ENCODE data around the gene YARS1.

- TF ChIP-seq PATZ1 (CRISPR knock-in tag; IDR thresholded peaks at IDR 0.05; ENCODE audit: borderline replicate concordance), result no peak
- TF ChIP-seq OSR1 (CRISPR knock-in tag; IDR thresholded peaks at IDR 0.05), result no peak
- no peak for TF ChIP-seq CREB5 (CRISPR knock-in tag; IDR thresholded peaks at IDR 0.05; ENCODE audit: low read depth)
- TF ChIP-seq ZFP3 (CRISPR knock-in tag; IDR thresholded peaks at IDR 0.05), result no peak
- no peak for TF ChIP-seq POU6F1 (CRISPR knock-in tag; IDR thresholded peaks at IDR 0.05; ENCODE audit: borderline replicate concordance, low read depth)
- no peak for TF ChIP-seq RARB (CRISPR knock-in tag; IDR thresholded peaks at IDR 0.05)
- no peak for TF ChIP-seq BACH2 (CRISPR knock-in tag; IDR thresholded peaks at IDR 0.05; ENCODE audit: borderline replicate concordance)
- TF ChIP-seq TSHZ2 (CRISPR knock-in tag; IDR thresholded peaks at IDR 0.05), result no peak
- TF ChIP-seq ARNTL (CRISPR knock-in tag; IDR thresholded peaks at IDR 0.05; ENCODE audit: borderline replicate concordance, low read depth), result no peak
- no peak for TF ChIP-seq TCF4 (CRISPR knock-in tag; IDR thresholded peaks at IDR 0.05; ENCODE audit: borderline replicate concordance)
- no peak for TF ChIP-seq PPARA (CRISPR knock-in tag; IDR thresholded peaks at IDR 0.05; ENCODE audit: borderline replicate concordance)
- no peak for TF ChIP-seq ZNF565 (CRISPR knock-in tag; conservative IDR thresholded peaks at IDR 0.05; ENCODE audit: low read depth)
- no peak for TF ChIP-seq ZNF8 (CRISPR knock-in tag; IDR thresholded peaks at IDR 0.05)
These were observed 71.0 kb downstream of the YARS1 start for GRCh38 chr1:32746130-32746529.

All from SK-N-SH treated with all-trans-retinoic acid at 6 μM for 48 hours (cell line).